HG03097 (cell line): ENCODE data around the gene BAHCC1.

ENCODE experiments used
- ATAC-seq: cut with Tn5 transposase; IDR thresholded peaks from one replicate; pipeline ENCODE4 v1.9.1; 2021; ENCODE audit not compliant: unreplicated experiment, low FRiP score

BAHCC1 gene

DNA sequence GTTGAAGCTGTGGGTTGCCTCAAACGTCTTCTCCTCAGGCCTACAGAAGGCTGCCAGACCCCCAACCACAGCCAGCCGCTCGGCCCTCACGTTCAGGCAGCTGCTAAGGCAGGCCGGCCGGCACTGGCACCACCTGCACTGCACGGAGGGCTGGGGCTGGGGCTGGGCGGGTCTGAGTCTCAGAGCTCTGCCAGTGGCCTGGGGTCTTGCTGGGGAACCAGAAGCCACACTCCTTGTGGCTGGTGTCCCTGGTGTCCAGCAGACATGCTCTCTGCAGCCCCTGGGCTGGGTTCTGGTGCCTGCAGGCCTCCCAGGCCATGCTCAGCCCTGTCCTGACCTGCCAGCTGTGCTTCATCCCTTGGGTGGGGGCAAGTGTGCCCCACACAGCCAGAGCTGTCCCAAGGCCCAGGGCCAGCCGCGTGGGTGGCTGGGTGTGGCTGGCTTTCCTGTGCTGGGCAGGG is 42.0 kb downstream of the BAHCC1 start:
- no peak for ATAC-seq

DNA sequence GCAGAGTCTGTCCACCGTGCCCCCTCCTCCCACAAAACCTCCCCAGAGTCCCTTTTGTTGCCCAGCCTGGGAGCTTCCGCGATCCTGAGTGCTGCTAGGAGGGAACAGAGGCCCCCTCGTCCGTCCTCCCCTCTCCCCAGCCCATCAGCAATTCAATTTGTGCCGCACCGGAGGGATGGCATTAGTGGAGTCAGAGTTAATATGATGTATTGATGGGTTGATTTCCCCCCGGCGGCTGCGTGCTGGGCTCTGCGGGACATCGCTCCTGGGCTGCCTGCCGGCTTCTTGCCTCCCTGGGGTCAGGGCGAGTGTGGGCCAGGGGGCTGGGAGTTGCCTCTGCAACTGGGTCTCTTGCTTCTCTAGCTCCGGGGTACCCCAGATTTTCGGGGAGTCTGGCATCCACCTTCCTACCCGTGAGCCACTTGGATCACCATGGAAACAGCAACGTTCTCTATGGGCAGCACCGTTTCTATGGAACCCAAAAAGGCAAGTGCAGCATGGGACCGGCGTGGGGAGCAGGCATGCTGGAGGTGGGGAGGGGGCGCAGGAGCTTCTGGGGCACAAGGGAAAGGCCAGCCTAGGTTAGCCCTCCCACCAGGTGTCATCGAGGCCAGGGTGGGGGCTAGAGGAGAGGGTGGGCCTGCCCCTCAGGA is 42.9 kb downstream of the BAHCC1 start:
- ATAC-seq: no peak

DNA sequence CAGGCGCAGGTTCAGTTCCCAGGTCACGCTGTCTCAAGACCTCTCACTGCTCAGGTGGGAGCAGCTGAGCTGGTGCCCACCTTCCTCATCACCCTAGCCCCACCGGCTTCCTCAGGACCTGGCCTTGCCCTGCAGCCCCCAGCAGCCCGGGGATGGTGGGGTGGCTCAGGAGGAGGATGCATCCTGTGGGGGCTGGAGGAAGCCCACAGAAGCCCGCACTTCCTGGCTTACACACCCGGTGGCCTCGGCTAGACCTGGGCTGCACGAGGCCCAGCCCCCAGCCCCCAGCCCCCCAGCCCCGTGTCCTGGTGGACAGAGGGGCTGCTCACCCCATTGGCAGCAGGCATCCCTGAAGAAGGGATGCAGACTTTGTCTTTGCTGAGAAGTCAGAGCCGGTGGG is 43.4 kb downstream of the BAHCC1 start:
- ATAC-seq: no peak

DNA sequence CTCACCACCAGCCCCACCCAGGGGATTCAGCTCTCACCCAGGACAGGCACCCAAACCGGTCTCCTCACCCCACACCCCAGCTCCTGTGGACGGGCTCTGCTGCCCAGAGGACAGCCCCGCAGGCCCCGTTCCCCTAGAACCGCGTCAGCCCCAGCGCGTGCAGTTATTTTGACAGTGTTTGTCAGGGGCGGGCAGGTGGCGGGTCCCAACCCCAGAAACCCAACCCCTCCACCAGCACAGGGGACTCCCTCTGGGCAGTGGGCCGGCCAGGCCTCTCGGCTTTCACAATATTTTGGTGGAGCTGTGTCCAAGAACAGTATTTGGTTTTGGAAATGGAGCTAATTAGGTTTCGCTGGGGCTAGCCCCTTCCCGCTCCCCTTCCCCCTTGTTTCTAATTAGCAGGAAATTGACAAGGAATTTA is 44.8 kb downstream of the BAHCC1 start:
- ATAC-seq: no peak

DNA sequence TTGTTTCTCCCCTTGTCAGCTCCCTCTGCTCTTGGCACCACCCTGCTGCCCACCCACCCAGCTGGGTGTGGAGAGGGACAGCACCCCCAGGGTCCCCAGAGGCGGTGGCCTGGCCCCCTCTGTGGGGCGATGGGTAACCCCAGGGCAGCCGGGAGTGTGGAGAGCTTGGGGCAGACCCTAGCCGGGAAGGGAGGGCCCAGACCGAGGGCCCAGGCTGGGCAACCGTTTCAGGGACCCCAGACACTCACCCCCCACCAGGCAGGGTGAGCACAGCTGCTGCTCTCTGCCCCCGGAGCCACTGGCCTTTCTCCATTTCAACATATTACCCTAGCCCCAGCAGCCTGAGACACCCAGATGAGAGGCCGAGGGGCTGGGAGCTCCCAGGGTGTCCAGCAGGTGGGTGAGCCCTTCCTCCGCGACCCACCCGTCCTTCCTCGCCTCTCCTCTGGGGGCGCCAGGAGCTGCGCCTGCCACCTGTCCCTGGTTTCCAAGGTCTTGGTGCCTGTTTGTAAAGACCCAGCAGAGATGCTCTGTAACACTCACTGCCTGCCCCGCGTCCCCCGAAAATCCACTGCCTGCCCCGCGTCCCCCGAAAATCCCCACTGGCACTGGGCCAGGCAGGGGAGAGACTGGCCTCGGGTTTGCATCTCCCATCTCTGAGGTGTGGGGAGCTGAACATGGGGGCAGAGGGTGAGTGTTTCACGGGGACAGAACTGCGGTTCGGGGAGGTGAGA is 45.4 kb downstream of the BAHCC1 start:
- ATAC-seq: no peak

DNA sequence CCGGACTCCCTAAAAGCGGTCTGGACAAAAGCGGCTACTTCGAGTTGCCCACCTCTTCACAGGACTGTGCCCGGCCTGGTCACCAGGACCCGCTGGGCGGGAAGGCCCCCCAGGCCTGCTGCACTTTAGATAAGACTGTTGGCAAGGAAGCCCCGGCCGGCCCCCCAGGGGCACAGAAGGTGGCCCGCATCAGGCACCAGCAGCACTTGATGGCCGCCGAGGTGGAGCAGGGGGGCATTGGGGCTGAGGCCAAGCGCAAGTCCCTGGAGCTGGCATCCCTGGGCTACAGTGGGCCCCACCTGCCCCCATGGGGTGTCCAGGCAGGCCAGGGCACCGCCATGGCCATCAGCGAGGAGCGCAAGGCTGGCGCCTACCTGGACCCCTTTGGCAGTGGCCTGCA is 47.5 kb downstream of the BAHCC1 start:
- ATAC-seq: no peak

DNA sequence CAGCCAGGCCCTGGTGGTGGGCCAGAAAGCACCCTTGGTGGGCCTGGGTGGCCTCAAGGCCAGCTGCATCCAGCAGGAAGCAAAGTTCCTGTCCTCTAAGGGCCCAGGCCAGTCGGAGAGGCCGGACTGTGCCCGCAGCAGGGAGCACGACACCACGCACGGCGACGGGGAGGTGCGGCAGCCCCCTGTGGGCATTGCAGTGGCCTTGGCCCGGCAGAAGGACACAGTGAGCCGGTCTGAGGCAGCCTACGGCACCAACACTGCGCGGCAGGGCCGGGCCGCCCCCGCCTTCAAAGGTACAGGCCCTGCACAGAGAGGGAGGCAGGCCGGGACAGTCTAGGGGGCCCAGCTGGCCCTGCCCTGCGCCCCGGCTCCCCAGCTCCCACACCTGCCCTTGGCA is 48.0 kb downstream of the BAHCC1 start:
- no peak for ATAC-seq

DNA sequence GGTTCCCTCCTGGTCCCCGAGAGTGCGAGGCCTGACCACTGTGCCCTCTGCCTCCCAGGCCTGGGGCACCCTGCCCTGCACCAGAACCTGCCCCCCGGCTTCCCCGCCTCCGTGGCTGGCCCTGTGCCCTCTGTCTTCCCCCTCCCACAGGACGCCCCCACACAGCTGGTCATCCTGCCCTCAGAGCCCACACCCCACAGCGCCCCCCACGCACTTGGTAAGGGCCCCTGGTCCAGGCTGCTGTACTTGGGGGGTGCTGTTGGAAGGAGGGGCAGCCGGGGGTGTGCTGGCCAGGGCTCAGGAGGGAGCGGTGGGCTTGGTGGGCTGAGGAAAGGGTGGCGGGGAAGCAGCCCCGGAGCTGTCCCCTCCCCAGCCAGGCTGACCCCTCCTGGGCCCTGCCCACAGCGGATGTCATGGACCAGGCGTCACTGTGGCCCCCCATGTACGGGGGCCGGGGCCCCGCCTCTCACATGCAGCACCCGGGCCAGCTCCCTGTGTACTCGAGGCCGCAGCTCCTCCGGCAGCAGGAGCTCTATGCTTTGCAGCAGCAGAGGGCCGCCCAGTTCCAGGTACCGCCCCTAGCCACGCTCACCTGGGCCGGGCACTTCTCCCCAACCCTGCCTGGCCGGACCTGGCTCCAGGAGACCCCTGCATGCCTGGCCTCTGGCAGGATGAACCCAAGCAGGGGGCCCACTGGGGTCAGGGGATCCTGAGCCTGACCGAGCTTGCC is 49.5 kb downstream of the BAHCC1 start:
- ATAC-seq: no peak

DNA sequence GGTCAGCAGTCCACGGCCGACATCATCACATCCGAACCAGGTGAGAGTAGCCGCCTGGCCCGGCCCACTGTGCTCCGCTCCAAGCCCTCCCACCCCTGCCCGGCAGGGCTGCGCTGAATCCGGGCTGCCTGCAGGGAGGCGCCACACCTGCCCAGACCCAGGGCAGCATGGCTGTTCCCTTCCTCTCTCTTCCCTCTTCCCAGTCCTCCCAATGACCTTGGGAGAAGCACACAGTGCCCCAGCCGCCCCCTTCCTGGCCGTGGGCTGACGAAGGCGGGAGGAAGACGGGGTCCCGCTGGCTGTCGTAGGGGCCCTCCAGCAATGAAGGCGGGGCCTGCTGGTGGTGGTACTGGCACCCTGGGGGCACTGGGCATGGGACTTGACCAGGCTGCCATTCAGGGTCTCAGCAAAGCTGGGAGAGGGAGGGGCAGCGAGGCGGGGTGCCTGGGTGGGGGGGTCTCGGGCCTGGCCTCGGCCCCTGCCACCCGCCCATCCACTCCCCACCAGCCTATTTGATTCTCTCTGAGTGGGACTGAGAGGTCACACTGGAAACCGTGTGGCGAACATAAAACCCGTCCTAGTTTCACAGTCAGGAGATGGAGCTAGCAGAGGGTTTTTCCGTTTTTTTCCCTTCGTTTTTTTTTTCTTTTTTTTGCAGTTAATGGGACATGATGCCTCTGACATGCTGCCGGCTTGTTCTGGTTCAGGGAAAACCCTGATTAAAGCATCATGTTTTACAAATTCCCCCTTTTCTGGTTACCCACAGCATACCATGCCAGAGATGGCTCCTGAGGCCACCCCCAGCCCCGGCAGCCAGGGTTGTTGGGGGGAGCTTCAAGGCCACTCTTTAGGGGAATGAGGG is 50.6 kb downstream of the BAHCC1 start:
- ATAC-seq: no peak

DNA sequence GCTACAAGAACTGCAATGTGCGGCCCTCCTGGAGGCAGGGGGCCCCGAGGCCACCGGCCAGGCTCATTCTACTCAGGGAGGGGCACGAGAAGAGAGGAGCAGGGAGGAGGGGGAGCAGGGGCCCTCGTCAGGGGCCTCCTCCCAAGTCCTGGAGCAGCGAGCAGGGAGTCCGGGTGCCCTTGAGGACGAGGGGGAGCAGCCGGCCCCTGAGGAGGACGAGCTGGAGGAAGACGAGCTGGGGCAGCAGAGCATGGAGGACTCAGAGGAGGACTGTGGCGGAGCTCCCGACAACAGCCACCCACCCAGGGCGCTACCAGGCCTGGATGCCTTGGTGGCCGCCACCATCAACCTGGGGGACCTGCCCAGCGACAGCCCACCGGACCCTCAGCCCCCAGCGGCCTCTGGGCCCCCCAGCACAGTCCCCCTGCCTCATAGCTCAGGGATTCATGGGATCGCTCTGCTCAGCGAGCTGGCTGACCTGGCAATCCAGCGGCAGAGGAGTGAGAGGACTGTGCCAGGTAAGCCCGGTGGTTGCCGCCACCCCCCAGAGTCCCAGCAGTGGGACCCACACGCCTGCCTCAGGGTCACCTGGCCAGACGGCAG is 52.2 kb downstream of the BAHCC1 start:
- no peak for ATAC-seq

DNA sequence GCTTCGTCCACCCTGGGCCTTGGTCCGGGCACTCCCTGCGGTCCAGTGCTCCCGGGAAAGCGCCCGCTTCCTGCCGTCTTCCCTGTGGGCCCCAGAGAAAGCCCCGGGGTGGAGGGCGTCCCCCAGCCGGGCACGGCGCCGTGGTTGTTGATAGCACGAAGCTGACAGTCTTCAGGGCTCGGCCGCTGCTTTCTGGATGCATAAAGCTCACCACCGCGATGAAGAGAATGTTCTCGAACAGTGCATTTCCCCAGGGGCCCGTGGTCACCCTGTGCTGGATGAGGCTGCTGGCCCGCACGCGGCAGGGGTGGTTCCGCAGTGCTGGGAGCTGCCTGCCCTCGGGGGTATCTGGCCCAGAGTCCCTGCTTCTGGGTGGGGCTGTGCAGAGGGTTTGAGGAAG is 53.2 kb downstream of the BAHCC1 start:
- ATAC-seq: no peak

DNA sequence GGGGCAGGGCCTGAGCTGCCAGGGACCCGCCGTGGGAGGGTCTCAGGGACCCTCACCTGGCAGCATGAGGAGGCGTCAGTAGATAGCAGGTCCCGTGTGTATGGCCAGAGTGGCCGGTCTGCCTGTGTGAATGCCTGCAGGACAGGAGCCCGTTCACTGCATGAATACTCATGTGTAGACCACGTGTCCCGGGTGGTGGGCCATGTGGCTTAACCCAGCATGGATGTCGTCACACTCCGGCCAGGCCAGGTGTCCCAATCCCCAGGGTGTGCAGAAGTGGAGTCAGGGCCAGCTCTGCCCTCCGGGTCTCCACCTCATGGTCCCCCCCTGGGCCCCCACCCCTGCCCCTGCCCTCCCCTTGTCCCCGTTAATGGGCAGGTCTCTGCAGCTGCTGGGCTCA is 53.7 kb downstream of the BAHCC1 start:
- no peak for ATAC-seq

DNA sequence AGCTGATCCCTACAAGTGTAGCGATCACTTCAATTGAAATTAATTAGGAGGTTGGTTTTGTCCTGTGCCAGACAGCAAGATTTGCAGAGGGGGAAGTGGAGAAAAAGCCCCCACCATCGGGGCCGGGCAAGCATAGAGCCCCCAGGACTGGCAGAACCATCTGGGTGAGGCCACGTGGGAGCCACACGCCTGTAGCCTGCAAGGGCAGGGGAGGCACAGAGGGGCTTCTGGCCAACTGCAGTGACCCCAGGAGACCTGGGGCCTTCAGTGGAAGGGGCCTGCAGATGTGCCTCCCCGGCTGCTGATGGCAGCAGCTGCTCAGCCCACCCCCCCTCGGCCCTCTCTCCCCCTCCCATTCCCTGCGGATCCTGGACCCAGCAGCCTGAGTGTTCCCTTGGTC is 54.1 kb downstream of the BAHCC1 start:
- no peak for ATAC-seq

DNA sequence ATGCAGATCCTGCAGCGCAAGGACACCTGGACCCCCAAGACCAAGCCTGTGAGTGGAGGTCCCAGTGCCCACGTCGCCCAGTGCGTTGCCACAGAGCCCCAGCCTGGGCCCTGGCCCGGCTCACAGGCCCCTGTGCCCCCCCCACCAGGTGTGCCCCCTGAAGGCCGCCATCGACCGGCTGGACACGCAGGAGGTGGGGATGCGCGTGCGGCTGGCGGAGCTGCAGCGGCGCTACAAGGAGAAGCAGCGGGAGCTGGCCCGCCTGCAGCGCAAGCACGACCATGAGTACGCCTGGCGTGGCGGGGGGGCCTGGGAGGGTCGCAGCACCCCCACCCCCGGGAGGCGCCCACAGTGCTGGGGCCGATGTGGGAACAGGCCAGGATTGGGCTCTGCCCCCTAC is 56.6 kb downstream of the BAHCC1 start:
- ATAC-seq: no peak

DNA sequence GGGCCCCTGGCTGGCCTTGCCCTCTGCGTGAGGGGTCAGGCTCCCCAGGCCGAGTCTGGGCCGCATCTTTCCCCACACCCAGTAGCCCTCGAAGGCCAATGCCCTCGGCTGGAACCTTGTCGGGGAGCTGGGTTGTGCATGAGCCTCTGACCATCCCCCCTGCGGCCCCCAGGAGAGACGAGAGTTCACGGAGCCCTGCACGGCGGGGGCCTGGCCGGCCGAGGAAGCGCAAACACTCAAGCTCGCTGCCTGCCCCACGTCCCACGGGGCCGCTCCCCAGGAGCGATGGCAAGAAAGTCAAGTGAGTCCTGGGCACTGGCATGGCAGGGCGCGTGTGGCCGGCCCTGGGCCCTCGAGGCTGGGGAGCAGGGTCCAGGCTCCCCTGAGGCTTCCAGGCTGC is 57.3 kb downstream of the BAHCC1 start:
- ATAC-seq: no peak

DNA sequence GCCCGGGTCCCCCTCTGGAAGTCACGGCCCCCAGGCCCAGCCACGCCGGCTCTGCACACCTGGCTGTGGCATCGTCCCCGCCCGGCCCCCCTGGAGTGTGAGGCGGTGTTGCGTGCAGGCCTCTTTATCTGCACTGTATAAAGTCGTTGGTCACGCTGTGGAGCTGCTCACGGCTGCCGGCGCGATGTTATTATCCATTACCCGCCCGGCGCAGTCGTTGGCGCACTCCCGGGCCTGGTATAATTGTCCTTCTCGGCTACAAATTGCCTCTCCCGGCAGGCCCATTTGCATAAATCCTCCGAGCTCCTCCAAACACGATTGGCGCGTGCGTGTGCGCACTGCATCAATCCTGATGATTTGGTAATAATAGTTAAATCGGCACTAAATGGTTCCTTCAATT is 57.8 kb downstream of the BAHCC1 start:
- ATAC-seq: no peak

DNA sequence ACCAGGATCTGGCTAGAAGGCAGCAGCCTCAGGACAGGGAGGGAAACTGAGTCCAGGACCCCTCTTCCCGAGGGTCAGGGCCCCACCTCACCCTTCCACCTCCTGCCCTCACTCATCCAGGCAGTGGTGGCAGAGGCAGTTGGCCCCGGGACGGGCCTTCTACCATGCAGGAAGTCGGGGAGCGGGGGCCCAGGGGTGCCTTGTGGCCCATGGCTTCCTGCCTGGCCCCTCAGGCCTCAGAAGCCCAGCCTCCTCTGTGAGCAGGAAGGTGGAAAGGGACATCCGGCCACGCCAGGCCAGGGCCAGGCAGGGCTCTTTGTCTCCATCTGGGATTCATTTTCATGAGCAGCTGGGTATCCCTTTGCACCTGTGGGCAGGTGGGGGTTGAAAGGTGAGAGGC is 58.5 kb downstream of the BAHCC1 start:
- no peak for ATAC-seq

DNA sequence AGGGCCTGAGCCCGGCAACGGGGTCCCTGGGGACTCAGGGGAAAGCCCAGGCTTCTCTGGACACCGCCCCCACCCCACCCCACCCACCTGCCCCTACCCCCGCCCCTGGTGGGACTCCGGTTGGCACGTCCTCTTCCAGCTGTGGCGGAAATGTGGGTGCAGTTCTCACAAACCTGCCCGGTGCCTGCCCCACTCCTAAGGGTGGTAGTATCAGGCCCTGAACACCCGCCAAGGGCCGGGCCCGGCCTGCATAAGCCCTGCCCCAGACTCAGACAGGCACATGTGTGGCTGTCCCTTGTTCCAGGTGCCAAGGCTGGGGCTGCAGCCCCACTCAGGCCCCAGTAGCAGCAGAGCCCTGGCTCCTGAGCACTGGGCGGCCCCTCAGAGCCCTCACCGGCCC is 59.2 kb downstream of the BAHCC1 start:
- ATAC-seq: no peak

DNA sequence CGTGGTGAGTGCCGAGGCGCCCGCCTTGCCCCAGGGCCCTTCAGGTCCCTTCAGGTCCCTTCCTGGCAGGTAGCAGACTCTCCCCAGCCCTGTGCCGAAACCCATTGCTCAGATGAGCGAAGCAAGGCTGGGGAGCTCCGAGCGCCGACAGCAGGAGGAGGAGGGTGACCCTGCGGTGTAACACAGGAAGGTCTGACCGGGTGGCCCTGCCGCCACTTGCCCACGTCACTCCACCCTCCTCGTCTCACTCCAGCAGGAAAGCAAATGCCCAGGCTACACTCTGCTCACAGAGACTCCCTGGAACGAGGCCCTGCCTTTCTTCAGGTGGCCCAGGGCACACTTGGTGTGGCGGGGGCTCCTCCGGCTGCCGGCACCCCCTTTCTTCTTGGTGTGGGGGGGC is 60.1 kb downstream of the BAHCC1 start:
- no peak for ATAC-seq

DNA sequence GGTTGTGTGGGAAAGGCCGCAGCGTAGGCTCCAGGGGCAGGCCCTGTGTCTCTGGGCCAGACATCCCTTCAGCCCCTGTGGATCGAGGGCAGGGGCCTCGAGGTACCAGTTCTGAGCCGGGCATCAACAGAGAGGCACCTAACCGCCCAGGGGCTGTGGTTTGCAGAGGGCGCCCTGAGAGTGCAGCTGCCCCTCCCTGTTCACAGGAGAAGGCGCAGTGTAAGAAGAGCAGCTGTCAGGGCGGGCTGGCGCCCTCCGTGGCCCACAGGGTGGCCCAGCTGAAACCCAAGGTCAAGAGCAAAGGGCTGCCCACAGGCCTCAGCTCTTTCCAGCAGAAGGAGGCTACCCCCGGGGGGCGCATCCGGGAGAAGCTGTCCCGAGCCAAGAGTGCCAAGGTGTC is 60.8 kb downstream of the BAHCC1 start:
- no peak for ATAC-seq
